GM18511 (cell line): ENCODE measurements around the gene CENATAC.
A peak's percentile ranks its signal among the peaks of the same experiment; 100 is the strongest.
"Not testable (repeated sequence)": the region's sequence is repeated elsewhere in the genome, so short reads cannot be mapped to it uniquely, and the experiment has no call there.

Source experiments
- ATAC-seq: cut with Tn5 transposase; IDR thresholded peaks from one replicate; pipeline ENCODE4 v1.9.1; 2021; ENCODE audit warnings: mild to moderate bottlenecking, moderate library complexity; ENCODE audit not compliant: unreplicated experiment

Gene CENATAC

DNA sequence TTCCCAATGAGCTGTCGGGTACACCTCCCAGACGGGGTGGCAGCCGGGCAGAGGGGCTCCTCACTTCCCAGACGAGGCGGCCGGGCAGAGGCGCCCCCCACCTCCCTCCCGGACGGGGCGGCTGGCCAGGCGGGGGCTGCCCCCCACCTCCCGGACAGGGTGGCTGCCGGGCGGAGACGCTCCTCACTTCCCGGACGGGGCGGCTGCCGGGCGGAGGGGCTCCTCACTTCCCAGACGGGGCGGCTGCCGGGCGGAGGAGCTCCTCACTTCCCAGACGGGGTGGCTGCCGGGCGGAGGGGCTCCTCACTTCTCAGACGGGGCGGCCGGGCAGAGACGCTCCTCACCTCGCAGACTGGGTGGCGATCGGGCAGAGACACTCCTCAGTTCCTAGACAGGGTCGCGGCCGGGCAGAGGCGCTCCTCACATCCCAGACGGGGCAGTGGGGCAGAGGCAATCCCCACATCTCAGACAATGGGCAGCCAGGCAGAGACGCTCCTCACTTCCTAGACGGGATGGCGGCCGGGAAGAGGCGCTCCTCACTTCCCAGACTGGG is 6.4 kb upstream of the CENATAC start:
- not testable (repeated sequence) for ATAC-seq

GRCh38 chr11:118996926-118997626 is 862 bp upstream of the CENATAC start:
- peak; percentile 34 for ATAC-seq

DNA sequence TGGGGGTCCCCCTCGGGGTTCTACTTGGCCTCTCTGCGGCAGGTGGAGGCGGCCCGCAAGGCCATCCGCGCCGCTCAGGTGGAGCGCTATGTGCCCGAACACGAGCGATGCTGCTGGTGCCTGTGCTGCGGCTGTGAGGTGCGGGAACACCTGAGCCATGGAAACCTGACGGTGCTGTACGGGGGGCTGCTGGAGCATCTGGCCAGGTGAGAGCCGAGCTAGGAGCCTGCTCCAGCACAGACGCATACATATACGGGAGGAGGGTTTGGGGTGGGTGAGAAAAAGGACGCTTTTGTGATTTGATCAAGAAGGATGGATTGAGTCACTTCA is 415 bp downstream of the CENATAC start:
- ATAC-seq: no peak

- no peak for ATAC-seq
Measured at GRCh38 chr11:118998822-118999221, 884 bp downstream of the CENATAC start.

DNA sequence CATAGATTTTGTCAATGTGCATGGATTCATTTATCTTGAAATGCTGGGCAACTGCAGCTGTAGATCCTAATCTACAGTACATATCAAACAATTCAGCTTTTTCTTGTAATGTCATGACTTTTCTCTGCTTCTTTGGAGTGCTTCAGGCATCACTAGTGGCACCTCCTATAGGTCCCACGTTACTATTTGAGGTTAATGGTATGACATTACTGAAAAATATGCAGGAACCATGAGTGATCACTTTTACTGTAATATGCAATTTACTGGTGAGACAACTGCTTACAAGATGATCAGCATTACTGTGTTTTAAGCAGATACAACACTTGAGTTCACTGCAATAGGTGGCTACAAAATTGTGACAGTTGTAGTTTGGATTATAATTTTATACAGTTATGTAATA is 3.0 kb downstream of the CENATAC start:
- ATAC-seq: no peak

- ATAC-seq: no peak
Measured at GRCh38 chr11:119006656-119007055, 8.7 kb downstream of the CENATAC start.

DNA sequence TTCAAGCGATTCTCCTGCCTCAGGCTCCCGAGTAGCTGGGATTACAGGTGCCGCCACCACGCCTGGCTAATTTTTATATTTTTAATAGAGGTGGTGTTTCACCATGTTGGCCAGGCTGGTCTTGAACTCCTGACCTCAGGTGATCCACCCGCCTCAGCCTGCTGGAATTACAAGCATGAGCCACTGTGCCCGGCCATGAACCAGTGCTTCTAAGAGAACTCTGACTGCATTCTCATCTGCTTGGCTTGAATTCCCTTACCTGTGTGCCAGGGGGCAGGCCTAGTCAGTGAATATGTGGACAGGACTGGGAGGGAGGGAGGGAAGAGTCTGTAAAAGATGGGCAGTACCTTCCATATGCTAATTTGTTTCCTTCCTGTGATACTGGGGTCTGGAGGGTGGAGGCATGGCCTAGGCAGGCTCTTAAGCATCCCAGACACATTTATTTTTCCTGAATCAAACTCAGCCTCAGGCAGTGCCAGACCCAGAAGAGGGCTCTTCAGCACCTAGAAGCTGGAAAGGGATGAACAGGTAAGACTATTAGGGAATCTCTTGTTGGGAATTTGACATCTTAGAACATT is 13.6 kb downstream of the CENATAC start:
- ATAC-seq: no peak

DNA sequence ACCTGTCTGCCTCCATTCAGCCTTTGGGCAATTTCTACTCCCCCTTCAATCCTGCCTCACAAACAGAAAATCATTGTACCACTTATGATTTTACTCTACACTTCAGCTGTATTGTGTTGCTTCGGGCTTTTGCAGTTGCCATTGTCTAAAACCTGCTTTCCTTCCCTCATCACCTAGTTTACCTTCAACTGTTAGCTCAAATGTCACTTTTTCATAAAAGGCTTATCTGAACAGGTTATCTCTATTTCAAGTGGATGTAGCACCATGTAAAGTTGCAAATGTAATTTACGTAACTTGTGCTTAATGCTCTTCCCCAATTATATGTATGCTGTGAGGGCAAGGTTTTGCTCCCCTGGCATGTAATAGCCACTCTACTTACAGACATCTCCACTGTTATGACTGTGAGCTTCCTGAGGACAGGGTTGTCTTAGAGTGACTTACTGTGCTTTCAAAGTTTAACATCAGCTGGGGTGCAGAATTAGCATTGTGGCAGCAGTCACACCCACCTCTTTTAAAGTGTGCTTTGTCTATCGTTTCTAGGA is 14.8 kb downstream of the CENATAC start:
- ATAC-seq: no peak

GRCh38 chr11:119014209-119014924 is 16.4 kb downstream of the CENATAC start:
- ATAC-seq: no peak

- ATAC-seq: no peak
Measured at GRCh38 chr11:119015054-119015611, 17.2 kb downstream of the CENATAC start.

GRCh38 chr11:119016216-119017009 is 18.5 kb downstream of the CENATAC start:
- no peak for ATAC-seq

DNA sequence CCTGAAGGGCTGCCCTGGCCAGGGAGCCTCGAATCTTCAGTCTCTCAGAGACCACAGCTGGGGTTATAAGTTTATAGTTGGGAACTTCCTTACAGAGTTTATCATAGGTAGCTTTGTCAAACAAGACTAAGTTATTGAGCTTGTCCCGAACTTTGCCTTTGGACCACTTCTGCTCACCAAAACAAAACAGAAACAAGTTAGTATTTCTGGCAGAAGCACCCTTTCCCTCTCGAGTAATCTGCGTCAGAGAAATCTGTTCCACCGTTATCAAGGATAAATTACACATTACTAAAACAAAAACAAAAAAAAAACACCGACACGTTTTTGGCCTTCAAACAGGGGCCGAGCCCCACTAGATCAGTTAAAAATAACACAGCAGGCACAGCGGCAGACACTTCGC is 19.4 kb downstream of the CENATAC start:
- not testable (repeated sequence) for ATAC-seq

DNA sequence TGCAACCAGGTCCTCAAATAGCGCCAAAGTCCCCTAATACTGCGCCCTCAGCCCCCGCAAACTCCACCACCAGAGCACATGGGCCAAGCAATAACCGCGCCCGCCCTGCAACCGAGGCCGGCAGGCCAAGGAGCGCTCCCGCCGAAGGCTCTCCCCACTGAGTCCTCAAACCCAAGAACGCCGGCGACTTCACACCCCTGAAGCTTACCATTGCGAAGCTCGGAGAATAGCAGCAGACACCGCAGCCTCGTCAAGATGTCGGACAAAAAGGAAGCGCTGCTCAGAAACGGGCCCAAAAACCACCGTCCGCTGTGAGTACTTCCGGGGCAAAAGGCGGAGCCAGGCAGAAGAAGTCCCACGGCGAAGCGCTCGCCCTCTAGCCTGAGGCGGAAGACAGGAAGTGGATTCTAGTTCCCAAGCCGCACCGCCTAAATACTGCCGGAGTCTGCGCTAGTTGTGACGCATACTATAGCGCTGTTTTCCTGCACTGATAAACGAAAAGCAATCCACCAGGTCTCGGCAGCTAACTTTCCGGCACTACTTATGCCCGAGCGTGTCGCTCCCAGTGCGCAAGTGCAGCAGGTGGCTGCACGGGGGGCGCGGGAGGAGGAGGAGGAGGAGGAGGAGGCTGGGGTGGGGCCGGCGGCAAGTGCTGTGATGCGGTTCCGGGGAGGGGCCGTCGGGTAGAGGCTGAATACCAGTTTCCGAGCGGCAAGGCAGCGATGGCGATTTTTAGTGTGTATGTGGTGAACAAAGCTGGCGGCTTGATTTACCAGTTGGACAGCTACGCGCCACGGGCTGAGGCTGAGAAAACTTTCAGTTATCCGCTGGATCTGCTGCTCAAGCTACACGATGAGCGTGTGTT is 20.4 kb downstream of the CENATAC start, which contains the start of the genes RPS25 and TRAPPC4:
Gene RPS25, minus strand, starts transcription at position 270 of the 865 bp plus-strand sequence. Its CDS starts 59 bp downstream, at position 211.
Gene TRAPPC4, plus strand, starts transcription at position 693 of the 865 bp plus-strand sequence. Its CDS starts 30 bp downstream, at position 723.
- ATAC-seq: peak; percentile 94

- no peak for ATAC-seq
Measured at GRCh38 chr11:119019996-119020395, 22.1 kb downstream of the CENATAC start.

- ATAC-seq: no peak
Measured at GRCh38 chr11:119021631-119022030, 23.7 kb downstream of the CENATAC start.

GRCh38 chr11:119023741-119024140 is 25.8 kb downstream of the CENATAC start:
- no peak for ATAC-seq

DNA sequence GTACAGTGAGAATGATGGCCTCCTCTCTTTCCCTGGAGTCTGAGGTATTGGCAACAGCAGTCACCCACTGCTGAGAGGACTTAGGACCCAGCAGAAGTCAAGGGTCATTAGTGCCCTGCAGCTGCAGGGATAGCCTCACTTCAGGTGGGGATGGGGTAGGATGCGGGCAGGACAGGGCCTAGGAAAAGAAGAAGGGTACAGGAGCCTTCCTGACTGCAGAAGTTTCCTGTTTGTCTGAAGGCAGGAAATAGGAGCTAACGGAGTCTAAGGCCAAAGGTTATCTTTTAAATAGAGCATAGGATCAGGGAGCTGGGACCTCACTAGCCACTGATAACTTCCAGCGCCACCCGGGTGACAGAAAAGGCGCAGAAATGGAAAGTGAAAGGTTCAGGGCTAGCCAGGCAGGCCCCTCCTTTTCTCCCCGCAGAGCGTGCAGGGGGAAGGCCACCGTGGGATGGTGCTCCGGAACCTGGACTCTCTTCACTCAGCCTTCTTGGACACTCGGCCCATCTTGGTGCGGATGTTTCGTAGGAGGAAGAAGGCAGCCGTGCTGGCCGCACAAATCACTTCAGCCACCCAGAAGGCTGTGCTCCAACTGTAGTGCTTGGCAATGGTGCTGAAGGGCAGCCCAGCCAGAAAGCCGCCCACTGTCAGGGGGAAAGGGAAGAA is 26.6 kb downstream of the CENATAC start:
- ATAC-seq: no peak

DNA sequence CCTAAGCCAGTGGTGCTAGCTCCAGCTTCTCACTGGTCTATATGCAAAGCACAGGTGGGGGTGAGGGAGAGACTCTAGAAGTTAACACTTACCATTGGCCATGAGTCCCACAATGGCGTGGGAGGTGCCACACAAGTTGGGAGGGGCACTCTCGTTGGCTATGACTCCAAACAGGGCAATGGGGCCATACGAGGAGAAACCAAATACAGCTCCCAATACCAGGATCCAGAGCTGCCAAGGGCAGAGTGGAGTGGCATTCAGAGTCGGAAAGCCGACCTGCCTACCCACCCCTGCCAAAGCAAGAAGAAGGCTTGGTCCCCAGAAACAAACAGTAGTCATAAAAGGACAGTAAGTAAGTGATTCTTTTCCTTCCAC is 27.1 kb downstream of the CENATAC start:
- ATAC-seq: no peak

DNA sequence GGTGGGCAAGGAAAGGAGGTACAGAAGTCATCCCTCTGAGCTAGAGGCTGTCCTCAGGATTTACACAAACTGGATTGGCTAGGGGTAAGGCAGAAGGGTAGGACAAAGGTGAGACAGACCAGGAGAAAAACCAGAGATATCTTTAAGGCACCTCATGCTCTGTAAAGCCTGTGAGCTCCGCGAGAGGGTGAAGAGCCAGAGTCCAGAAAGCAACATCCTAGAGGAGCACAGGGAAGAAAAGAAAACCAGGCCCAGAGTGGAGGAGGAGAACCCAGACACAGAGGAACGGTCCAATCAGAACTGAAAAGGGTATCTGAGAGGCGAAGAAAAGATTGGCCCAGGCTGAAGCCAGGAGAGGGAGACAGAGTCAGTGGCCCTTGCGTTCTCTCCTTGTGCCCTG is 27.6 kb downstream of the CENATAC start:
- no peak for ATAC-seq
